SK-N-SH treated with all-trans-retinoic acid at 6 μM for 48 hours (cell line): Measurements from ENCODE around the gene PCNX4.

Experiments used
- ATAC-seq: fragments of 200-7000 bp; cut with Tn5 transposase; 3 replicates; pipeline ENCODE4 v1.9.1; 2020; ENCODE audit warnings: mild to moderate bottlenecking, moderate library complexity
- ARNTL ChIP-seq: fragments of 450-650 bp; formaldehyde crosslinking; IDR thresholded peaks from 2 replicates; pipeline ENCODE4 v1.5.0; 2020; ENCODE audit warnings: low read depth, mild to moderate bottlenecking, moderate library complexity, borderline replicate concordance
- BACH2 ChIP-seq: fragments of 250-450 bp; sonication (Bioruptor Pico); IDR thresholded peaks from 2 replicates; pipeline ENCODE4 v1.9.0; 2021; ENCODE audit warnings: mild to moderate bottlenecking, borderline replicate concordance
- ESRRG ChIP-seq: fragments of 250-450 bp; sonication (Bioruptor Pico); IDR thresholded peaks from 2 replicates; pipeline ENCODE4 v1.6.1; 2021; ENCODE audit warnings: mild to moderate bottlenecking
- GLIS3 ChIP-seq: fragments of 250-450 bp; sonication (Bioruptor Pico); IDR thresholded peaks from 2 replicates; pipeline ENCODE4 v1.5.0; 2020; ENCODE audit warnings: mild to moderate bottlenecking, moderate library complexity
- ISL1 ChIP-seq: fragments of 250-450 bp; sonication (Bioruptor Pico); IDR thresholded peaks from 2 replicates; pipeline ENCODE4 v2.1.2; 2022; ENCODE audit warnings: mild to moderate bottlenecking, moderate library complexity
- OSR1 ChIP-seq: fragments of 250-450 bp; sonication (Bioruptor Pico); IDR thresholded peaks from 2 replicates; pipeline ENCODE4 v1.8.0; 2022; ENCODE audit warnings: moderate library complexity, mild to moderate bottlenecking, inconsistent platforms
- PPARA ChIP-seq: fragments of 250-450 bp; sonication (Bioruptor Pico); IDR thresholded peaks from 2 replicates; pipeline ENCODE4 v1.5.0; 2020; ENCODE audit warnings: mild to moderate bottlenecking, borderline replicate concordance
- RARB ChIP-seq: fragments of 250-450 bp; sonication (Bioruptor Pico); IDR thresholded peaks from 2 replicates; pipeline ENCODE4 v1.8.0; 2021; ENCODE audit warnings: mild to moderate bottlenecking, moderate library complexity
- SNAI2 ChIP-seq: fragments of 250-450 bp; sonication (Bioruptor Pico); IDR thresholded peaks from 2 replicates; pipeline ENCODE4 v1.5.0; 2020; ENCODE audit warnings: mild to moderate bottlenecking, moderate library complexity
- TCF4 ChIP-seq: fragments of 250-450 bp; sonication (Bioruptor Pico); IDR thresholded peaks from 2 replicates; pipeline ENCODE4 v1.8.0; 2021; ENCODE audit warnings: mild to moderate bottlenecking, moderate library complexity, borderline replicate concordance
- TOX ChIP-seq: fragments of 250-450 bp; sonication (Bioruptor Pico); IDR thresholded peaks from 2 replicates; pipeline ENCODE4 v1.8.0; 2021; ENCODE audit warnings: mild to moderate bottlenecking, moderate library complexity, borderline replicate concordance
- ZC3H10 ChIP-seq: fragments of 250-450 bp; sonication (Bioruptor Pico); IDR thresholded peaks from 2 replicates; pipeline ENCODE4 v1.5.1; 2021; ENCODE audit warnings: mild to moderate bottlenecking, moderate library complexity
- ZFP3 ChIP-seq: fragments of 250-450 bp; sonication (Bioruptor Pico); IDR thresholded peaks from 2 replicates; pipeline ENCODE4 v1.5.0; 2020; ENCODE audit warnings: mild to moderate bottlenecking, moderate library complexity
- ZFP30 ChIP-seq: fragments of 450-650 bp; formaldehyde crosslinking; IDR thresholded peaks from 2 replicates; pipeline ENCODE4 v1.5.0; 2022; ENCODE audit warnings: mild to moderate bottlenecking, moderate library complexity
- ZNF565 ChIP-seq: fragments of 450-650 bp; formaldehyde crosslinking; conservative IDR thresholded peaks from 2 replicates; pipeline ENCODE4 v1.5.0; 2020; ENCODE audit warnings: low read depth, mild to moderate bottlenecking, moderate library complexity
- ZNF70 ChIP-seq: fragments of 450-650 bp; formaldehyde crosslinking; IDR thresholded peaks from 2 replicates; pipeline ENCODE4 v1.5.0; 2020; ENCODE audit warnings: mild to moderate bottlenecking, moderate library complexity
- ZNF8 ChIP-seq: fragments of 450-650 bp; formaldehyde crosslinking; IDR thresholded peaks from 2 replicates; pipeline ENCODE4 v1.5.0; 2020; ENCODE audit warnings: mild to moderate bottlenecking, moderate library complexity
- TF ChIP-seq, protein P1 (sequence below): fragments of 250-450 bp; sonication (Bioruptor Pico); IDR thresholded peaks from 2 replicates; pipeline ENCODE4 v1.8.0; 2020; ENCODE audit warnings: mild to moderate bottlenecking, moderate library complexity, borderline replicate concordance
- TF ChIP-seq, protein P2 (sequence below): fragments of 250-450 bp; sonication (Bioruptor Pico); IDR thresholded peaks from 2 replicates; pipeline ENCODE4 v1.5.1; 2021; ENCODE audit warnings: mild to moderate bottlenecking, moderate library complexity
- TF ChIP-seq, protein P3 (sequence below): fragments of 250-450 bp; sonication (Bioruptor Pico); IDR thresholded peaks from 2 replicates; pipeline ENCODE4 v1.5.1; 2020; ENCODE audit warnings: low read depth, mild to moderate bottlenecking, moderate library complexity
- TF ChIP-seq, protein P4 (sequence below): fragments of 250-450 bp; sonication (Bioruptor Pico); IDR thresholded peaks from 2 replicates; pipeline ENCODE4 v1.5.0; 2020; ENCODE audit warnings: mild to moderate bottlenecking, moderate library complexity

PCNX4 gene

DNA sequence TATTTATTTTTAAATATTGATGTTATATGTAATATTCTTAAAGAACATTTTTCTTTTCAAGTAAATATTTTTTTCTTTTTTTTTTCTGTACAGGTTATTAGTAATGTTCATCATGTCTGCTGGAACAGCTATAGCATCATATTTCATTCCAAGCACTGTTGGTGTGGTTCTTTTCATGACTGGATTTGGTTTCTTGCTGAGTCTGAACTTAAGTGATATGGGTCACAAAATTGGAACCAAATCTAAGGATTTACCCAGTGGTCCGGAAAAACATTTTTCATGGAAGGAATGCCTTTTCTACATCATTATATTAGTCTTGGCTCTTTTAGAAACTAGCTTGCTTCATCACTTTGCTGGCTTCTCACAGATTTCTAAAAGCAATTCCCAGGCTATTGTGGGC lies 23.2 kb downstream of the PCNX4 start:
- ATAC-seq = no peak
- TF ChIP-seq BACH2 (CRISPR knock-in tag) = no peak
- no peak for TF ChIP-seq ZC3H10 (CRISPR knock-in tag)
- no peak for TF ChIP-seq ARNTL (CRISPR knock-in tag)
- TF ChIP-seq, protein P1, sequence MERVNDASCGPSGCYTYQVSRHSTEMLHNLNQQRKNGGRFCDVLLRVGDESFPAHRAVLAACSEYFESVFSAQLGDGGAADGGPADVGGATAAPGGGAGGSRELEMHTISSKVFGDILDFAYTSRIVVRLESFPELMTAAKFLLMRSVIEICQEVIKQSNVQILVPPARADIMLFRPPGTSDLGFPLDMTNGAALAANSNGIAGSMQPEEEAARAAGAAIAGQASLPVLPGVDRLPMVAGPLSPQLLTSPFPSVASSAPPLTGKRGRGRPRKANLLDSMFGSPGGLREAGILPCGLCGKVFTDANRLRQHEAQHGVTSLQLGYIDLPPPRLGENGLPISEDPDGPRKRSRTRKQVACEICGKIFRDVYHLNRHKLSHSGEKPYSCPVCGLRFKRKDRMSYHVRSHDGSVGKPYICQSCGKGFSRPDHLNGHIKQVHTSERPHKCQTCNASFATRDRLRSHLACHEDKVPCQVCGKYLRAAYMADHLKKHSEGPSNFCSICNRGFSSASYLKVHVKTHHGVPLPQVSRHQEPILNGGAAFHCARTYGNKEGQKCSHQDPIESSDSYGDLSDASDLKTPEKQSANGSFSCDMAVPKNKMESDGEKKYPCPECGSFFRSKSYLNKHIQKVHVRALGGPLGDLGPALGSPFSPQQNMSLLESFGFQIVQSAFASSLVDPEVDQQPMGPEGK = no peak
- TF ChIP-seq ZFP30 = no peak

DNA sequence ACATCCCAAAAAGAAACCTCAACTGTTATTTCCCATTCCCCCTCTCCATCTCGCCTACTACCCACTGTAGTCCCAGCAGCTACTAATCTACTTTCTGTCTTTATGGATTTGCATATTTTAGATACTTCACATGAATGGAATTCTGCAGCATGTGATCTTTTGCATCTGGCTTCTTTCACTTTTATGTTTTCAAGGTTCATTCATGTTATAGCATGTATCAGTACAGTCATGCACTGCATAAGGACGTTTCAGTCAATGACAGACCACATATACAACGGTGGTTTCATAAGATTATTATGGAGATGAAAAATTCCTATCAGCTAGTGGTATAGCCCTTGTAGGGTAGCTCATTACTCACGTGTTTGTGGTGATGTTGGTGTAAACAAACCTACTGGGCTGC lies 24.5 kb downstream of the PCNX4 start:
- TF ChIP-seq ZC3H10 (CRISPR knock-in tag) (no peak), ZFP3 (CRISPR knock-in tag) (no peak), SNAI2 (CRISPR knock-in tag) (no peak), BACH2 (CRISPR knock-in tag) (no peak), TCF4 (CRISPR knock-in tag) (no peak), ZNF8 (CRISPR knock-in tag) (no peak), ZFP30 (no peak), ESRRG (no peak), ZNF70 (CRISPR knock-in tag) (no peak), ZNF565 (CRISPR knock-in tag) (no peak)
- TF ChIP-seq, protein P2, sequence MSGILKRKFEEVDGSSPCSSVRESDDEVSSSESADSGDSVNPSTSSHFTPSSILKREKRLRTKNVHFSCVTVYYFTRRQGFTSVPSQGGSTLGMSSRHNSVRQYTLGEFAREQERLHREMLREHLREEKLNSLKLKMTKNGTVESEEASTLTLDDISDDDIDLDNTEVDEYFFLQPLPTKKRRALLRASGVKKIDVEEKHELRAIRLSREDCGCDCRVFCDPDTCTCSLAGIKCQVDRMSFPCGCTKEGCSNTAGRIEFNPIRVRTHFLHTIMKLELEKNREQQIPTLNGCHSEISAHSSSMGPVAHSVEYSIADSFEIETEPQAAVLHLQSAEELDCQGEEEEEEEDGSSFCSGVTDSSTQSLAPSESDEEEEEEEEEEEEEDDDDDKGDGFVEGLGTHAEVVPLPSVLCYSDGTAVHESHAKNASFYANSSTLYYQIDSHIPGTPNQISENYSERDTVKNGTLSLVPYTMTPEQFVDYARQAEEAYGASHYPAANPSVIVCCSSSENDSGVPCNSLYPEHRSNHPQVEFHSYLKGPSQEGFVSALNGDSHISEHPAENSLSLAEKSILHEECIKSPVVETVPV (CRISPR knock-in tag) = no peak
- TF ChIP-seq, protein P1 = no peak
- TF ChIP-seq, protein P3, sequence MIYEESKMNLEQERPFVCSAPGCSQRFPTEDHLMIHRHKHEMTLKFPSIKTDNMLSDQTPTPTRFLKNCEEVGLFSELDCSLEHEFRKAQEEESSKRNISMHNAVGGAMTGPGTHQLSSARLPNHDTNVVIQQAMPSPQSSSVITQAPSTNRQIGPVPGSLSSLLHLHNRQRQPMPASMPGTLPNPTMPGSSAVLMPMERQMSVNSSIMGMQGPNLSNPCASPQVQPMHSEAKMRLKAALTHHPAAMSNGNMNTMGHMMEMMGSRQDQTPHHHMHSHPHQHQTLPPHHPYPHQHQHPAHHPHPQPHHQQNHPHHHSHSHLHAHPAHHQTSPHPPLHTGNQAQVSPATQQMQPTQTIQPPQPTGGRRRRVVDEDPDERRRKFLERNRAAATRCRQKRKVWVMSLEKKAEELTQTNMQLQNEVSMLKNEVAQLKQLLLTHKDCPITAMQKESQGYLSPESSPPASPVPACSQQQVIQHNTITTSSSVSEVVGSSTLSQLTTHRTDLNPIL (CRISPR knock-in tag) = no peak
- no peak for ATAC-seq

DNA sequence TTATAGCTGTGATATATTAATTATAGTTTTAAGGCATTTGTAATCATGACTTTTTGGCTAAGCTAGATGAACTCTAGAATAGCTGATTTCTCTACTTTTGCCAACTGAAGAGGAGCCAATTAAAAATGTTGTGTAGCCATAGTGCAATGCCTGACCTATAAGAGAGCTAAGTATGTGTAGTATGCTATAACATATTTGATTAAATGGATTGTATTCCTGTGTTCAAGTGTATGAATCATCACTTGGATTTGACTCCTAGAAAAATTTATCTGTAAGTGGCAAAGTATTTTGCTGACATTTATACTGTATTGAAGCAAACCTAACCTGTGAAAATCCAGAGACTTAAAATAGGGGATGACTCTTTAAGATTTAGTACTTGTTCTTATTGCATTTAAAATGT lies 34.2 kb downstream of the PCNX4 start:
- no peak for TF ChIP-seq ZNF8 (CRISPR knock-in tag)
- TF ChIP-seq ISL1 (CRISPR knock-in tag) = no peak
- no peak for TF ChIP-seq SNAI2 (CRISPR knock-in tag)
- no peak for TF ChIP-seq ZNF70 (CRISPR knock-in tag)
- no peak for TF ChIP-seq GLIS3 (CRISPR knock-in tag)
- no peak for TF ChIP-seq TOX (CRISPR knock-in tag)
- no peak for TF ChIP-seq PPARA (CRISPR knock-in tag)
- no peak for TF ChIP-seq ZFP30
- TF ChIP-seq RARB (CRISPR knock-in tag) = no peak
- TF ChIP-seq, protein P2 (CRISPR knock-in tag) = no peak
- no peak for TF ChIP-seq OSR1 (CRISPR knock-in tag)
- TF ChIP-seq, protein P4, sequence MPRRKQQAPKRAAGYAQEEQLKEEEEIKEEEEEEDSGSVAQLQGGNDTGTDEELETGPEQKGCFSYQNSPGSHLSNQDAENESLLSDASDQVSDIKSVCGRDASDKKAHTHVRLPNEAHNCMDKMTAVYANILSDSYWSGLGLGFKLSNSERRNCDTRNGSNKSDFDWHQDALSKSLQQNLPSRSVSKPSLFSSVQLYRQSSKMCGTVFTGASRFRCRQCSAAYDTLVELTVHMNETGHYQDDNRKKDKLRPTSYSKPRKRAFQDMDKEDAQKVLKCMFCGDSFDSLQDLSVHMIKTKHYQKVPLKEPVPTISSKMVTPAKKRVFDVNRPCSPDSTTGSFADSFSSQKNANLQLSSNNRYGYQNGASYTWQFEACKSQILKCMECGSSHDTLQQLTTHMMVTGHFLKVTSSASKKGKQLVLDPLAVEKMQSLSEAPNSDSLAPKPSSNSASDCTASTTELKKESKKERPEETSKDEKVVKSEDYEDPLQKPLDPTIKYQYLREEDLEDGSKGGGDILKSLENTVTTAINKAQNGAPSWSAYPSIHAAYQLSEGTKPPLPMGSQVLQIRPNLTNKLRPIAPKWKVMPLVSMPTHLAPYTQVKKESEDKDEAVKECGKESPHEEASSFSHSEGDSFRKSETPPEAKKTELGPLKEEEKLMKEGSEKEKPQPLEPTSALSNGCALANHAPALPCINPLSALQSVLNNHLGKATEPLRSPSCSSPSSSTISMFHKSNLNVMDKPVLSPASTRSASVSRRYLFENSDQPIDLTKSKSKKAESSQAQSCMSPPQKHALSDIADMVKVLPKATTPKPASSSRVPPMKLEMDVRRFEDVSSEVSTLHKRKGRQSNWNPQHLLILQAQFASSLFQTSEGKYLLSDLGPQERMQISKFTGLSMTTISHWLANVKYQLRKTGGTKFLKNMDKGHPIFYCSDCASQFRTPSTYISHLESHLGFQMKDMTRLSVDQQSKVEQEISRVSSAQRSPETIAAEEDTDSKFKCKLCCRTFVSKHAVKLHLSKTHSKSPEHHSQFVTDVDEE (CRISPR knock-in tag) = no peak
- no peak for TF ChIP-seq ESRRG
- no peak for ATAC-seq
